ENCODE results near the gene LEFTY2. TPM values are rescaled to one million over a fixed set of nuclear protein-coding genes. Genes with fewer than 3 reads are reported as not detected.

The LEFTY2 gene
- total and polyA plus RNA-seq, 2 donors (not counting 3 experiments of a cell fraction or from before 2014, with no cell fraction given), result 0.06 TPM; not detected in 1

- Histone ChIP-seq H3K4me3 (replicated peaks in 1 of 3; ENCODE audit: insufficient read depth in 1 of 3, low read depth in 1 of 3, low read length in 3 of 3) (no peak overlapping the region), H3K4me1 (ENCODE audit: control insufficient read depth, extremely low read depth, insufficient read depth, low read length) (no peaks in the 10 kb centered on the region), H3K9me1 (replicated peaks; ENCODE audit: control insufficient read depth, extremely low read depth, insufficient read depth, low read length) (no peaks in the 10 kb centered on the region), H3K9ac (replicated peaks; ENCODE audit: extremely low read depth, insufficient read depth, low read length) (no peak overlapping the region), H4K20me1 (replicated peaks; ENCODE audit: control insufficient read depth, extremely low read depth, insufficient read depth, low read length) (no peaks in the 10 kb centered on the region), H3K79me2 (ENCODE audit: control insufficient read depth, insufficient read depth, low read length) (no peaks in the 10 kb centered on the region), H3K9me3 (replicated peaks; ENCODE audit: control insufficient read depth, insufficient read depth, low read length) (no peaks in the 10 kb centered on the region), H3K36me3 (ENCODE audit: control insufficient read depth in 2 of 2, extremely low read depth in 1 of 2, insufficient read depth in 2 of 2, low read length in 2 of 2) (no peaks in the 10 kb centered on the region), H3K27ac (ENCODE audit: insufficient read depth, low read depth, low read length) (no peak overlapping the region), H3K4me2 (ENCODE audit: insufficient read depth, low read length) (no peak overlapping the region), H2AFZ (ENCODE audit: low read depth, low read length) (no peak overlapping the region), H3K27me3 (ENCODE audit: control insufficient read depth in 2 of 2, insufficient read depth in 2 of 2, low read length in 2 of 2) (no peaks in the 10 kb centered on the region)
- CTCF ChIA-PET, result interaction anchor here (2.2 kb wide), 1 partner anchor 13 kb away, joined by 7 read pairs; no protein-coding TSS in a partner anchor
- dilution Hi-C loops (cut with MboI; ENCODE audit: extremely low pct_ligation_motif_present, low sequenced_read_pairs), result no loop called here
- no peak for DNase-seq (ENCODE audit: low read depth, low spot score)
- no TSS peak for BruUV-seq (replicated peaks)
- TF ChIP-seq MYC (IDR thresholded peaks at IDR 0.05; ENCODE audit: low read depth, low read length) (no peak), EZH2 (IDR thresholded peaks at IDR 0.05; ENCODE audit: borderline replicate concordance, low read depth, low read length, severe bottlenecking) (no peak), GATA2 (IDR thresholded peaks at IDR 0.05; ENCODE audit: insufficient read depth, insufficient read length, low read depth, low read length) (no peak), JUN (IDR thresholded peaks at IDR 0.05; ENCODE audit: borderline replicate concordance, insufficient read depth, insufficient read length, low read depth) (no peak), CTCF (IDR thresholded peaks at IDR 0.05; ENCODE audit: extremely low read depth in 1 of 2, insufficient read depth in 1 of 2, low read depth in 1 of 2, low read length in 2 of 2) (no peak), POLR2AphosphoS5 (IDR thresholded peaks at IDR 0.05; ENCODE audit: insufficient read depth, low read depth, low read length) (no peak), FOS (IDR thresholded peaks at IDR 0.05; ENCODE audit: borderline replicate concordance, insufficient read depth, low read length) (no peak), POLR2A (IDR thresholded peaks at IDR 0.05; ENCODE audit: low read depth, low read length) (no peak)
- TF ChIP-seq, protein P1, sequence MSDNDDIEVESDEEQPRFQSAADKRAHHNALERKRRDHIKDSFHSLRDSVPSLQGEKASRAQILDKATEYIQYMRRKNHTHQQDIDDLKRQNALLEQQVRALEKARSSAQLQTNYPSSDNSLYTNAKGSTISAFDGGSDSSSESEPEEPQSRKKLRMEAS (IDR thresholded peaks at IDR 0.05; ENCODE audit: insufficient read depth, insufficient read length), result no peak
- intact Hi-C loops (cut with micrococcal nuclease), result no loop called here
- no peak for FAIRE-seq
- POLR2A ChIA-PET, result no interaction called here
Measured at GRCh38 chr1:225891229-225891972, 49.6 kb downstream of the LEFTY2 start.
